Activated T-cell treated with anti-CD3 and anti-CD28 coated beads, Interleukin-2, amount 50 U/mL, for 4 hours (primary cell): Measurements from ENCODE around the gene PIK3IP1. TPM values are rescaled to one million over a fixed set of nuclear protein-coding genes. Genes with fewer than 3 reads are reported as not detected.
A peak's percentile ranks its signal among the peaks of the same experiment; 100 is the strongest.

Experiments
- ATAC-seq, 2 donors: fragments of 200-7000 bp; cut with Tn5 transposase; one replicate each; pipeline ENCODE4 v1.10.0; 2021
- DNase-seq: peaks from one replicate; pipeline ENCODE4 v3.0.0-alpha.2; 2020
- H3K27me3 Mint-ChIP-seq: one replicate; pipeline ENCODE4 v1.8.0; 2021; ENCODE audit warnings: low read depth, mixed read lengths
- H3K36me3 Mint-ChIP-seq: one replicate; pipeline ENCODE4 v1.8.0; 2022; ENCODE audit warnings: mixed read lengths; ENCODE audit not compliant: insufficient read depth
- H3K4me1 Mint-ChIP-seq: one replicate; pipeline ENCODE4 v1.8.0; 2021; ENCODE audit warnings: low read depth, mixed read lengths
- H3K4me3 Mint-ChIP-seq: one replicate; pipeline ENCODE4 v1.8.0; 2021; ENCODE audit warnings: mild to moderate bottlenecking, moderate library complexity, mixed read lengths
- H3K9me3 Mint-ChIP-seq: one replicate; pipeline ENCODE4 v1.8.0; 2021; ENCODE audit warnings: mixed read lengths
- total RNA-seq, 3 donors: library from RNA; stranded (reverse); gene quantifications; one replicate each; pipeline ENCODE4 v1.2.1, GENCODE V29; 2021

PIK3IP1 gene
- total RNA-seq, 3 donors from 2014 or later, result 7.3 to 8.6 (median 7.9) TPM

- Mint-ChIP-seq H3K36me3 (peaks cover 37% of the 10 kb centered on the region), H3K4me3 (peak overlapping the region; percentile 41), H3K4me1 (peaks cover 84% of the 10 kb centered on the region), H3K9me3 (no peaks in the 10 kb centered on the region), H3K27me3 (no peaks in the 10 kb centered on the region)
- DNase-seq, result peak; percentile 21
- ATAC-seq, result peak; percentile 81 to 88
Measured at GRCh38 chr22:31278626-31279326, 13.5 kb downstream of the PIK3IP1 start.

- Mint-ChIP-seq H3K9me3 (no peaks in the 10 kb centered on the region), H3K36me3 (peaks cover 33% of the 10 kb centered on the region), H3K4me1 (peaks cover 80% of the 10 kb centered on the region), H3K4me3 (no peak overlapping the region), H3K27me3 (no peaks in the 10 kb centered on the region)
- DNase-seq (no peak), ATAC-seq (no peak)
Measured at GRCh38 chr22:31278151-31278621, 14.1 kb downstream of the PIK3IP1 start.

- no peak overlapping the region for H3K4me3 Mint-ChIP-seq
- peaks cover 80% of the 10 kb centered on the region for H3K4me1 Mint-ChIP-seq
- H3K36me3 Mint-ChIP-seq, result peaks cover 28% of the 10 kb centered on the region
- H3K27me3 Mint-ChIP-seq, result no peaks in the 10 kb centered on the region
- no peaks in the 10 kb centered on the region for H3K9me3 Mint-ChIP-seq
- DNase-seq (no peak), ATAC-seq (no peak)
Measured at GRCh38 chr22:31277741-31278140, 14.5 kb downstream of the PIK3IP1 start.

GRCh38 chr22:31276426-31277167 is 15.7 kb downstream of the PIK3IP1 start:
- ATAC-seq (no peak), DNase-seq (no peak)
- Mint-ChIP-seq H3K27me3 (no peaks in the 10 kb centered on the region), H3K9me3 (no peaks in the 10 kb centered on the region), H3K4me1 (peaks cover 77% of the 10 kb centered on the region), H3K4me3 (no peak overlapping the region), H3K36me3 (peaks cover 28% of the 10 kb centered on the region)

- no peak overlapping the region for H3K4me3 Mint-ChIP-seq
- peaks cover 75% of the 10 kb centered on the region for H3K4me1 Mint-ChIP-seq
- H3K36me3 Mint-ChIP-seq, result peaks cover 20% of the 10 kb centered on the region
- no peaks in the 10 kb centered on the region for H3K27me3 Mint-ChIP-seq
- H3K9me3 Mint-ChIP-seq, result no peaks in the 10 kb centered on the region
- ATAC-seq (no peak), DNase-seq (no peak)
Measured at GRCh38 chr22:31275576-31275975, 16.7 kb downstream of the PIK3IP1 start.

- ATAC-seq (no peak), DNase-seq (no peak)
- H3K36me3 Mint-ChIP-seq, result peaks cover 14% of the 10 kb centered on the region
- peaks cover 75% of the 10 kb centered on the region for H3K4me1 Mint-ChIP-seq
- H3K4me3 Mint-ChIP-seq, result no peak overlapping the region
- H3K27me3 Mint-ChIP-seq, result no peaks in the 10 kb centered on the region
- H3K9me3 Mint-ChIP-seq, result no peaks in the 10 kb centered on the region
Measured at GRCh38 chr22:31275018-31275417, 17.3 kb downstream of the PIK3IP1 start.

- no peaks in the 10 kb centered on the region for H3K9me3 Mint-ChIP-seq
- H3K27me3 Mint-ChIP-seq, result no peaks in the 10 kb centered on the region
- H3K4me3 Mint-ChIP-seq, result no peak overlapping the region
- no peak for ATAC-seq
- peaks cover 12% of the 10 kb centered on the region for H3K36me3 Mint-ChIP-seq
- DNase-seq, result no peak
- peaks cover 70% of the 10 kb centered on the region for H3K4me1 Mint-ChIP-seq
Measured at GRCh38 chr22:31274017-31274416, 18.3 kb downstream of the PIK3IP1 start.

GRCh38 chr22:31272522-31273446 is 19.5 kb downstream of the PIK3IP1 start:
- ATAC-seq, result peak; percentile 82 to 83
- H3K9me3 Mint-ChIP-seq, result no peaks in the 10 kb centered on the region
- H3K4me3 Mint-ChIP-seq, result no peak overlapping the region
- H3K27me3 Mint-ChIP-seq, result no peaks in the 10 kb centered on the region
- peaks cover 57% of the 10 kb centered on the region for H3K4me1 Mint-ChIP-seq
- DNase-seq, result peak; percentile 53
- peaks cover 16% of the 10 kb centered on the region for H3K36me3 Mint-ChIP-seq

- peaks cover 48% of the 10 kb centered on the region for H3K4me1 Mint-ChIP-seq
- DNase-seq, result no peak
- H3K27me3 Mint-ChIP-seq, result no peaks in the 10 kb centered on the region
- H3K36me3 Mint-ChIP-seq, result peaks cover 23% of the 10 kb centered on the region
- H3K9me3 Mint-ChIP-seq, result no peaks in the 10 kb centered on the region
- ATAC-seq, result no peak
- no peak overlapping the region for H3K4me3 Mint-ChIP-seq
Measured at GRCh38 chr22:31271485-31271884, 20.8 kb downstream of the PIK3IP1 start.

- no peak for ATAC-seq
- DNase-seq, result no peak
- no peaks in the 10 kb centered on the region for H3K27me3 Mint-ChIP-seq
- no peaks in the 10 kb centered on the region for H3K9me3 Mint-ChIP-seq
- H3K36me3 Mint-ChIP-seq, result peaks cover 22% of the 10 kb centered on the region
- H3K4me1 Mint-ChIP-seq, result peaks cover 46% of the 10 kb centered on the region
- H3K4me3 Mint-ChIP-seq, result no peak overlapping the region
Measured at GRCh38 chr22:31271026-31271425, 21.3 kb downstream of the PIK3IP1 start.

GRCh38 chr22:31269892-31270579 is 22.3 kb downstream of the PIK3IP1 start:
- Mint-ChIP-seq H3K4me1 (peaks cover 37% of the 10 kb centered on the region), H3K27me3 (no peaks in the 10 kb centered on the region), H3K36me3 (peaks cover 23% of the 10 kb centered on the region), H3K4me3 (no peak overlapping the region), H3K9me3 (no peaks in the 10 kb centered on the region)
- DNase-seq, result no peak
- ATAC-seq, result no peak

GRCh38 chr22:31268281-31268680 is 24.0 kb downstream of the PIK3IP1 start:
- DNase-seq, result no peak
- H3K36me3 Mint-ChIP-seq, result peaks cover 19% of the 10 kb centered on the region
- no peak overlapping the region for H3K4me3 Mint-ChIP-seq
- ATAC-seq, result no peak
- H3K4me1 Mint-ChIP-seq, result peaks cover 30% of the 10 kb centered on the region
- H3K27me3 Mint-ChIP-seq, result no peaks in the 10 kb centered on the region
- H3K9me3 Mint-ChIP-seq, result no peaks in the 10 kb centered on the region

GRCh38 chr22:31263896-31264640 is 28.2 kb downstream of the PIK3IP1 start:
- H3K27me3 Mint-ChIP-seq, result no peaks in the 10 kb centered on the region
- no peak overlapping the region for H3K4me3 Mint-ChIP-seq
- DNase-seq (no peak), ATAC-seq (no peak)
- H3K9me3 Mint-ChIP-seq, result no peaks in the 10 kb centered on the region
- no peaks in the 10 kb centered on the region for H3K4me1 Mint-ChIP-seq
- H3K36me3 Mint-ChIP-seq, result peaks cover 28% of the 10 kb centered on the region
